GM12878 (cell line): ENCODE measurements around the gene EIF4E1B. TPM values are rescaled to one million over a fixed set of nuclear protein-coding genes. Genes with fewer than 3 reads are reported as not detected.

ENCODE experiments used
- ATAC-seq: fragments of 200-7000 bp; cut with Tn5 transposase; 3 replicates; pipeline ENCODE4 v1.9.1; 2020; ENCODE audit warnings: mild to moderate bottlenecking, moderate library complexity
- BruUV-seq: library from RNA; stranded (reverse); fragments of 400-500 nt; replicated peaks from 2 replicates; lab custom pipeline; 2021; lab: Mats Ljungman, UMichigan
- CTCF ChIA-PET: fragments of 300-600 bp; sonication (Branson Sonifier 250); formaldehyde crosslinking; extraction: SDS; loops from one replicate; lab custom pipeline; 2021; ENCODE audit warnings: inconsistent platforms; lab: Yijun Ruan, JAX
- POLR2A ChIA-PET: fragments of 350-600 bp; formaldehyde crosslinking; extraction: SDS; loops from one replicate; lab custom pipeline; 2021; ENCODE audit warnings: inconsistent platforms; lab: Charles Lee
- RAD21 ChIA-PET: fragments of 300-600 bp; sonication (Branson Sonifier 250); formaldehyde crosslinking; loops from one replicate; lab custom pipeline; 2023; ENCODE audit warnings: antibody characterized with exemption; ENCODE audit not compliant: unreplicated experiment; lab: Charles Lee
- SMC1A ChIA-PET: fragments of 300-600 bp; sonication (Branson Sonifier 250); formaldehyde crosslinking; loops from one replicate; lab custom pipeline; 2023; ENCODE audit not compliant: unreplicated experiment, uncharacterized antibody; lab: Charles Lee
- DNase-seq: peaks from one replicate; pipeline ENCODE4 v3.0.0-alpha.2; 2011; ENCODE audit warnings: low read depth, low spot score
- FAIRE-seq: peaks from 3 replicates; lab custom pipeline; 2011; peaks lifted over from hg19 to GRCh38; lab: Jason Lieb, UNC
- H2AFZ ChIP-seq: 2 replicates; pipeline ENCODE4 v1.6.0; 2011; ENCODE audit warnings: low read depth, low read length, control low read depth; ENCODE audit not compliant: control insufficient read depth
- H3K27ac ChIP-seq: 2 replicates; pipeline ENCODE4 v1.5.1; 2011; ENCODE audit warnings: control low read depth; ENCODE audit not compliant: control insufficient read depth, insufficient read depth
- H3K27me3 ChIP-seq, 2 experiments: replicated peaks in 1 of 2; 2 replicates each; pipeline versions ENCODE4 v1.6.0 to v1.6.1; 2011; ENCODE audit warnings: low read length in 1 of 2; ENCODE audit not compliant: control insufficient read depth in 2 of 2, insufficient read depth in 2 of 2
- H3K36me3 ChIP-seq, 2 experiments: 2 replicates each; pipeline ENCODE4 v1.5.1; 2011; ENCODE audit warnings: low read length in 1 of 2; ENCODE audit not compliant: control insufficient read depth in 2 of 2, insufficient read depth in 2 of 2
- H3K4me1 ChIP-seq: 2 replicates; pipeline ENCODE4 v1.6.1; 2011; ENCODE audit warnings: mild to moderate bottlenecking, low read length, moderate library complexity, mixed read lengths; ENCODE audit not compliant: control insufficient read depth, insufficient read depth
- H3K4me2 ChIP-seq: 2 replicates; pipeline ENCODE4 v1.6.0; 2011; ENCODE audit warnings: control low read depth; ENCODE audit not compliant: control insufficient read depth, insufficient read depth
- H3K4me3 ChIP-seq: fragments of 200-600 bp; sonication (generic); 2 replicates; pipeline ENCODE4 v1.5.1; 2016
- H3K79me2 ChIP-seq: 2 replicates; pipeline ENCODE4 v1.6.0; 2011; ENCODE audit warnings: low read length; ENCODE audit not compliant: control insufficient read depth, insufficient read depth
- H3K9ac ChIP-seq: 2 replicates; pipeline ENCODE4 v1.8.0; 2011; ENCODE audit warnings: low read length, control low read depth, mixed read lengths; ENCODE audit not compliant: control insufficient read depth, insufficient read depth
- H3K9me3 ChIP-seq: replicated peaks from 3 replicates; pipeline ENCODE4 v1.5.1; 2011; ENCODE audit warnings: mild to moderate bottlenecking, low read length; ENCODE audit not compliant: control insufficient read depth, insufficient read depth
- H4K20me1 ChIP-seq: 2 replicates; pipeline ENCODE4 v1.6.0; 2011; ENCODE audit not compliant: control insufficient read depth, insufficient read depth
- ASH2L ChIP-seq: fragments of 300-600, 200-600 bp; sonication (generic); IDR thresholded peaks from 2 replicates; pipeline ENCODE4 v1.6.1; 2017; ENCODE audit warnings: low read depth, mild to moderate bottlenecking, borderline replicate concordance
- BMI1 ChIP-seq: fragments of 450-650 bp; IDR thresholded peaks from 2 replicates; pipeline ENCODE4 v1.6.1; 2016; ENCODE audit warnings: mild to moderate bottlenecking, moderate library complexity, borderline replicate concordance
- CBX3 ChIP-seq: fragments of 200-600 bp; sonication (generic); IDR thresholded peaks from 2 replicates; pipeline ENCODE4 v1.6.1; 2016; ENCODE audit warnings: low read depth, borderline replicate concordance
- CBX5 ChIP-seq: sonication (generic); IDR thresholded peaks from 2 replicates; pipeline ENCODE4 v1.6.1; 2016; ENCODE audit warnings: low read depth, moderate library complexity, mild to moderate bottlenecking, inconsistent platforms
- CHD2 ChIP-seq: IDR thresholded peaks from 2 replicates; pipeline ENCODE4 v1.6.1; 2011; ENCODE audit warnings: low read depth, low read length, improper control_type of control experiment, borderline replicate concordance
- CREB1 ChIP-seq: IDR thresholded peaks from 2 replicates; pipeline ENCODE4 v1.6.1; 2012; ENCODE audit warnings: low read depth, mild to moderate bottlenecking, inconsistent platforms
- ETV6 ChIP-seq, 2 experiments: fragments of 450-650 bp in 1 of 2; IDR thresholded peaks in 1 of 2; conservative IDR thresholded peaks in 1 of 2; 2 replicates each; pipeline ENCODE4 v1.6.1; 2014; ENCODE audit warnings: antibody characterized with exemption in 1 of 2, borderline replicate concordance in 1 of 2, low read depth in 1 of 2, mild to moderate bottlenecking in 1 of 2, moderate library complexity in 1 of 2
- EZH2 ChIP-seq: IDR thresholded peaks from 2 replicates; pipeline ENCODE4 v1.6.1; 2012; ENCODE audit warnings: low read depth, mild to moderate bottlenecking, control low read depth, inconsistent platforms, low read length, borderline replicate concordance; ENCODE audit not compliant: control insufficient read depth
- FOS ChIP-seq: IDR thresholded peaks from 3 replicates; pipeline ENCODE4 v1.6.1; 2011; ENCODE audit warnings: borderline replicate concordance; ENCODE audit not compliant: insufficient read length; ENCODE audit errors: extremely low read depth
- FOXM1 ChIP-seq: IDR thresholded peaks from 2 replicates; pipeline ENCODE4 v1.6.1; 2012; ENCODE audit warnings: low read depth, mild to moderate bottlenecking, inconsistent platforms, low read length, moderate library complexity
- HDGF ChIP-seq: fragments of 450-650 bp; IDR thresholded peaks from 2 replicates; pipeline ENCODE4 v1.6.1; 2016; ENCODE audit warnings: antibody characterized with exemption
- SMAD1 ChIP-seq: fragments of 450-650 bp; IDR thresholded peaks from 2 replicates; pipeline ENCODE4 v1.6.1; 2018; ENCODE audit warnings: mild to moderate bottlenecking, low read depth; ENCODE audit not compliant: partially characterized antibody
- TBL1XR1 ChIP-seq: IDR thresholded peaks from 2 replicates; pipeline ENCODE4 v1.6.1; 2012; ENCODE audit warnings: low read depth, low read length, improper control_type of control experiment
- WGBS: methylation state at CpG from one replicate; pipeline ENCODE4 v1.1.6; 2016; ENCODE audit warnings: low lambda C conversion rate; ENCODE audit not compliant: insufficient replicate concordance, insufficient coverage; ENCODE audit errors: missing lambda C conversion rate; 5-methylcytosine and 5-hydroxymethylcytosine counted together
- in situ Hi-C: fragments of 300-500 bp; cut with MboI; formaldehyde crosslinking; loops from 9 replicates; pipeline ENCODE4 v1.14.3; 2018; ENCODE audit warnings: mixed read lengths
- intact Hi-C: fragments of 100-400 bp; cut with micrococcal nuclease; formaldehyde crosslinking; loops from one replicate; pipeline ENCODE4 v1.14.2; 2022; ENCODE audit not compliant: unreplicated experiment
- polyA plus RNA-seq, 11 experiments: library from polyadenylated mRNA; depleted of rRNA in 4 of 11; unstranded in 6 of 11; stranded (reverse) in 5 of 11; fragments of >200 nt; fragmentation: Nextera tagmentation in 4 of 11; fragmentation: Illumina TruSeq in 1 of 11; extraction: Ambion mirVana in 4 of 11; extraction: Trizol in 1 of 11; gene quantifications; 1 replicate in 1 of 11; 2 replicates in 10 of 11; pipeline versions ENCODE4 v1.2.1 to v1.2.3, GENCODE V29; 2011 to 2016; ENCODE audit warnings: inconsistent platforms in 2 of 11, missing spikeins in 2 of 11, low read depth in 1 of 11
- total RNA-seq, 4 experiments: library from RNA; depleted of rRNA in 3 of 4; stranded (reverse); fragments of >200 nt in 3 of 4; fragmentation: Illumina TruSeq in 1 of 4; extraction: Trizol in 1 of 4; gene quantifications; 2 replicates each; pipeline versions ENCODE4 v1.2.1 to v1.2.3, GENCODE V29; 2013 to 2021
- TF ChIP-seq, protein P1 (sequence below): fragments of 450-650 bp; formaldehyde crosslinking; IDR thresholded peaks from 2 replicates; pipeline ENCODE4 v1.5.0; 2022; ENCODE audit warnings: mild to moderate bottlenecking, missing genetic modification characterization

EIF4E1B gene
- total and polyA plus RNA-seq, 10 of the 15 experiments (the other 5 are each of a cell fraction or from before 2014, with no cell fraction given) = not detected

DNA sequence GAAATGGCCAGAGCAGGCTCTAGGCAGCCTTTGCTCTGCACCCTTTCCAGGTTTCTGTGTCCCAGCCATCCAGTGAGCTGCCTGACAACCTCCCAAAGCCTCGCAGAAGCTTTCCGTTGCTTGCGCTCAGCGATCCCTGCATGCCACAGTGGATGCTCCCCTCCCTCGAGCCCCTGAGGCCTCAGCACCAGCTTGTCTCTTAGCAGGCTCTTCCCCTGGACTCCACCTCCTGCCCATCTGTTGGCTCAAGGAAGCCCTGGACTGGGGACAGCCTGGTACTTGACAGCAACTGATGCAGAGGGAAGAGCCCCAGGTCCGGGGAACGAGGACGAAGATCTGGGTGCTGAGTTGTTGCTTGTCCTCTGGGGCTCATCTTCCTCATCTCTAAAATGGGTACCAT is 40.0 kb downstream of the EIF4E1B start:
- no peak for TF ChIP-seq FOS
- no peak for TF ChIP-seq CREB1
- in situ Hi-C loops = no loop called here
- Histone ChIP-seq H3K4me3 (no peak overlapping the region), H3K36me3 (no peaks in the 10 kb centered on the region), H3K4me2 (no peak overlapping the region), H3K79me2 (no peaks in the 10 kb centered on the region), H3K27ac (no peak overlapping the region), H3K9ac (no peak overlapping the region), H3K27me3 (no peaks in the 10 kb centered on the region; a peak in 1 of 4 replicates), H3K9me3 (no peaks in the 10 kb centered on the region), H3K4me1 (no peaks in the 10 kb centered on the region), H2AFZ (no peak overlapping the region), H4K20me1 (no peaks in the 10 kb centered on the region)
- ATAC-seq = no peak
- no TSS peak for BruUV-seq
- CTCF ChIA-PET = interaction anchor here (0.6 to 3.8 kb wide), 2 partner anchors 11 to 489 kb away, joined by 3 to 21 read pairs; no protein-coding TSS in a partner anchor
- no peak for FAIRE-seq
- SMC1A ChIA-PET = interaction anchor here (0.6 to 2.6 kb wide), 3 partner anchors 10 to 578 kb away, joined by 3 to 12 read pairs (median 4); no protein-coding TSS in a partner anchor
- no peak for DNase-seq
- WGBS = 49% methylated on average over 6 of the region's 8 CpGs
- POLR2A ChIA-PET = no interaction called here
- intact Hi-C loops = no loop called here
- RAD21 ChIA-PET = interaction anchor here (0.7 to 1.8 kb wide), 2 partner anchors 10 to 57 kb away, joined by 3 to 8 read pairs; no protein-coding TSS in a partner anchor

DNA sequence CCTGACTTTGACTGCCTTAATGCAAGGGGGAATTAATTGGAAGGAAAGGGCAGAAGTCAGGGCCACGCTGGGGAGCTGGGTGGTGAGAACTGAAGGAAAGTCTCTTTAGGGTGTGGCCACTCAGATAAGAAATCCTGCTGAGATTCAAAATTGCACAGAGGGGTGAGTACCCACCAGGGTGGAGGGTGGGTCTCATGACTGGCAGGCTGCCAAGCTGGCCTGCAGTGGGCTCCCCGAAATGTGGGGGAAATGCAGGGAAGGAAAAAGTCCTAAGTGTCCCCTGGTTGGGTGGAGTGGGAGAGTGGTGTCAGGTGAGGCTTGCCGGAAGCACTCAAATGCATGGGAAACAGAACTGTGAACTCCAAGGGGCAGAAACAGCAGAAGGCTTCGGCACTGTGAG is 40.9 kb downstream of the EIF4E1B start:
- Histone ChIP-seq H3K9me3 (no peaks in the 10 kb centered on the region), H4K20me1 (no peaks in the 10 kb centered on the region)
- TF ChIP-seq CBX3 (no peak), EZH2 (no peak), SMAD1 (no peak), FOXM1 (no peak), ASH2L (no peak), BMI1 (no peak), CBX5 (no peak), HDGF (no peak), ETV6 (conservative IDR thresholded peaks at IDR 0.05 in 1 of 2, IDR thresholded peaks at IDR 0.05 in 1 of 2; ENCODE audit: borderline replicate concordance in 1 of 2, low read depth in 1 of 2) (no peak), TBL1XR1 (no peak), CHD2 (no peak)
- TF ChIP-seq, protein P1, sequence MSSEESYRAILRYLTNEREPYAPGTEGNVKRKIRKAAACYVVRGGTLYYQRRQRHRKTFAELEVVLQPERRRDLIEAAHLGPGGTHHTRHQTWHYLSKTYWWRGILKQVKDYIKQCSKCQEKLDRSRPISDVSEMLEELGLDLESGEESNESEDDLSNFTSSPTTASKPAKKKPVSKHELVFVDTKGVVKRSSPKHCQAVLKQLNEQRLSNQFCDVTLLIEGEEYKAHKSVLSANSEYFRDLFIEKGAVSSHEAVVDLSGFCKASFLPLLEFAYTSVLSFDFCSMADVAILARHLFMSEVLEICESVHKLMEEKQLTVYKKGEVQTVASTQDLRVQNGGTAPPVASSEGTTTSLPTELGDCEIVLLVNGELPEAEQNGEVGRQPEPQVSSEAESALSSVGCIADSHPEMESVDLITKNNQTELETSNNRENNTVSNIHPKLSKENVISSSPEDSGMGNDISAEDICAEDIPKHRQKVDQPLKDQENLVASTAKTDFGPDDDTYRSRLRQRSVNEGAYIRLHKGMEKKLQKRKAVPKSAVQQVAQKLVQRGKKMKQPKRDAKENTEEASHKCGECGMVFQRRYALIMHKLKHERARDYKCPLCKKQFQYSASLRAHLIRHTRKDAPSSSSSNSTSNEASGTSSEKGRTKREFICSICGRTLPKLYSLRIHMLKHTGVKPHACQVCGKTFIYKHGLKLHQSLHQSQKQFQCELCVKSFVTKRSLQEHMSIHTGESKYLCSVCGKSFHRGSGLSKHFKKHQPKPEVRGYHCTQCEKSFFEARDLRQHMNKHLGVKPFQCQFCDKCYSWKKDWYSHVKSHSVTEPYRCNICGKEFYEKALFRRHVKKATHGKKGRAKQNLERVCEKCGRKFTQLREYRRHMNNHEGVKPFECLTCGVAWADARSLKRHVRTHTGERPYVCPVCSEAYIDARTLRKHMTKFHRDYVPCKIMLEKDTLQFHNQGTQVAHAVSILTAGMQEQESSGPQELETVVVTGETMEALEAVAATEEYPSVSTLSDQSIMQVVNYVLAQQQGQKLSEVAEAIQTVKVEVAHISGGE (CRISPR knock-in tag) = no peak
- TF ChIP-seq, all 136 proteins: peak for 0
- H3K79me2 ChIP-seq = no peaks in the 10 kb centered on the region
- ChIA-PET POLR2A (no interaction called here), CTCF (interaction anchor here (1.8 kb wide), 1 partner anchor 11 kb away, joined by 6 read pairs; no protein-coding TSS in a partner anchor), SMC1A (no interaction called here), RAD21 (no interaction called here)
- H3K36me3 ChIP-seq = no peaks in the 10 kb centered on the region
- DNase-seq (no peak), ATAC-seq (no peak), FAIRE-seq (no peak)
- no peak overlapping the region for H2AFZ ChIP-seq
- in situ Hi-C loops (no loop called here), intact Hi-C loops (no loop called here)
- H3K27me3 ChIP-seq = no peaks in the 10 kb centered on the region; a peak in 1 of 4 replicates
- H3K4me2 ChIP-seq = no peak overlapping the region
- H3K4me3 ChIP-seq = no peak overlapping the region
- no peak overlapping the region for H3K27ac ChIP-seq
- no TSS peak for BruUV-seq
- no peak overlapping the region for H3K9ac ChIP-seq
- WGBS = 6% methylated on average over 2 of the region's 4 CpGs
- no peaks in the 10 kb centered on the region for H3K4me1 ChIP-seq
